Measurements from ENCODE around the gene EML4. TPM values are rescaled to one million over a fixed set of nuclear protein-coding genes. Genes with fewer than 3 reads are reported as not detected.
A peak's percentile ranks its signal among the peaks of the same experiment; 100 is the strongest.
"Not testable (repeated sequence)": the region's sequence is repeated elsewhere in the genome, so short reads cannot be mapped to it uniquely, and the experiment has no call there.

Gene EML4
- total and polyA plus RNA-seq, 2 donors (not counting 1 experiment from before 2014, with no cell fraction given): 49.4 to 134 TPM

DNA sequence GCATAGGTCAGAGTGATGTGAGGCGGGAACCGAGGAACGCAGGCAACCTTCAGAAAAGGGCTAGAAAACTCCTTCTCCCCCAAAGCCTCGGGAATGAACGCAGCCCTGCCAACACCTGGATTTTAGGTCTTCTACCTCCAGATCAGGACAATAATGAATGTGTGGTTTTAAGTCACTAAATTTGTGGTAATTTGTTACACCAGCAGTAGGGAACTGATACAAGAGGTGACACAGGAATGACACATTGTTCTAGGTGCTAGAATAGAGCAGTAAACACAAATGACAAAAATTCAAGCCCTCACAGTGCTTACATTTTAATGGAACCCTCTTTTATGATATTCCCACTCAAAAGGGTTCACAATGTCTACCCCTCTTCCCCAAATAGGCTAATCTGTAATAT, 39.2 kb upstream of the EML4 start:
- no CpG with 5 or more reads among the region's 5 CpGs for WGBS (ENCODE audit: insufficient coverage)
- Histone ChIP-seq H2AFZ (ENCODE audit: insufficient read depth, low read depth, low read length, poor library complexity, severe bottlenecking) (no peak overlapping the region), H3K79me2 (ENCODE audit: control insufficient read depth, insufficient read depth, low read length) (peaks cover 7% of the 10 kb centered on the region), H3K36me3 (replicated peaks in 1 of 2; ENCODE audit: control extremely low read depth in 1 of 2, control insufficient read depth in 1 of 2, extremely low read depth in 1 of 2, insufficient read depth in 2 of 2, low read length in 1 of 2) (no peaks in the 10 kb centered on the region), H3K4me3 (ENCODE audit: control extremely low read depth in 1 of 5, extremely low read depth in 1 of 5, insufficient read depth in 1 of 5, low read depth in 2 of 5, low read length in 4 of 5) (no peak overlapping the region), H3K4me1 (ENCODE audit: control insufficient read depth in 2 of 2, insufficient read depth in 2 of 2, low read length in 2 of 2) (peaks cover 75 to 78% of the 10 kb centered on the region in 2 donors), H3K27me3 (replicated peaks in 1 of 4; ENCODE audit: control extremely low read depth in 1 of 4, control insufficient read depth in 3 of 4, insufficient read depth in 4 of 4, low read length in 3 of 4) (no peaks in the 10 kb centered on the region), H3K4me2 (replicated peaks; ENCODE audit: low read depth, low read length, poor library complexity, severe bottlenecking) (peak overlapping the region; percentile 56), H3K9me3 (ENCODE audit: control extremely low read depth in 1 of 3, control insufficient read depth in 2 of 3, insufficient read depth in 1 of 3, low read length in 2 of 3) (no peaks in the 10 kb centered on the region), H4K20me1 (ENCODE audit: control insufficient read depth, insufficient read depth, low read length, poor library complexity, severe bottlenecking) (no peaks in the 10 kb centered on the region), H3K9ac (ENCODE audit: low read length) (no peak overlapping the region), H3K27ac (ENCODE audit: low read length in 2 of 2) (peak overlapping the region in 1 of 2 donors; percentile 11)
- DNase-seq (peak; percentile 48), ATAC-seq (ENCODE audit: low read depth) (no peak)
- Mint-ChIP-seq H3K27ac (peak overlapping the region; percentile 86), H3K4me3 (peak overlapping the region; percentile 74), H3K4me1 (peaks cover 79% of the 10 kb centered on the region), H3K9me3 (ENCODE audit: insufficient read depth) (no peaks in the 10 kb centered on the region), H3K27me3 (no peaks in the 10 kb centered on the region)
- intact Hi-C loops (cut with micrococcal nuclease): no loop called here
- TF ChIP-seq, protein P1, sequence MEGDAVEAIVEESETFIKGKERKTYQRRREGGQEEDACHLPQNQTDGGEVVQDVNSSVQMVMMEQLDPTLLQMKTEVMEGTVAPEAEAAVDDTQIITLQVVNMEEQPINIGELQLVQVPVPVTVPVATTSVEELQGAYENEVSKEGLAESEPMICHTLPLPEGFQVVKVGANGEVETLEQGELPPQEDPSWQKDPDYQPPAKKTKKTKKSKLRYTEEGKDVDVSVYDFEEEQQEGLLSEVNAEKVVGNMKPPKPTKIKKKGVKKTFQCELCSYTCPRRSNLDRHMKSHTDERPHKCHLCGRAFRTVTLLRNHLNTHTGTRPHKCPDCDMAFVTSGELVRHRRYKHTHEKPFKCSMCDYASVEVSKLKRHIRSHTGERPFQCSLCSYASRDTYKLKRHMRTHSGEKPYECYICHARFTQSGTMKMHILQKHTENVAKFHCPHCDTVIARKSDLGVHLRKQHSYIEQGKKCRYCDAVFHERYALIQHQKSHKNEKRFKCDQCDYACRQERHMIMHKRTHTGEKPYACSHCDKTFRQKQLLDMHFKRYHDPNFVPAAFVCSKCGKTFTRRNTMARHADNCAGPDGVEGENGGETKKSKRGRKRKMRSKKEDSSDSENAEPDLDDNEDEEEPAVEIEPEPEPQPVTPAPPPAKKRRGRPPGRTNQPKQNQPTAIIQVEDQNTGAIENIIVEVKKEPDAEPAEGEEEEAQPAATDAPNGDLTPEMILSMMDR (IDR thresholded peaks at IDR 0.05): no peak
- no peak for TF ChIP-seq EZH2 (IDR thresholded peaks at IDR 0.05; ENCODE audit: borderline replicate concordance, insufficient read depth, low read depth, low read length, poor library complexity, severe bottlenecking)
- ChIA-PET POLR2A (interaction anchor here (0.7 to 1.2 kb wide), 2 partner anchors 25 to 28 kb away, joined by 3 read pairs; no protein-coding TSS in a partner anchor), CTCF (interaction anchor here (1.0 to 2.2 kb wide), 3 partner anchors 9 to 30 kb away, joined by 4 to 6 read pairs (median 5); no protein-coding TSS in a partner anchor)

DNA sequence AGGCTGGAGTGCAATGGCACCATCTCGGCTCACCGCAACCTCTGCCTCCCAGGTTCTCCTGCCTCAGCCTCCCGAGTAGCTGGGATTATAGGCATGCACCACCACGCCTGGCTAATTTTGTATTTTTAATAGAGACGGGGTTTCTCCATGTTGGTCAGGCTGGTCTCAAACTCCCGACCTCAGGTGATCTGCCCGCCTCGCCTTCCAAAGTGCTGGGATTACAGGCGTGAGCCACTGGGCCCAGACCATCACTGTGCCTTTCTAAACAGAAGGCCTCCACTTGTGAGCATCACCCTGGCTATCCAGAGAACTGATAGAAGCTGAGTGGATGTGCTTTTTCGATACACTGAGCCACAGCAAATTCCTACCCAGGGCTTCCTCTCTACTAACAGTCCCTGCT, 38.3 kb upstream of the EML4 start:
- H3K27ac Mint-ChIP-seq; H3K27me3 ChIP-seq (replicated peaks in 1 of 4; ENCODE audit: control extremely low read depth in 1 of 4, control insufficient read depth in 3 of 4, insufficient read depth in 4 of 4, low read length in 3 of 4); H3K4me3 ChIP-seq (ENCODE audit: control extremely low read depth in 1 of 5, extremely low read depth in 1 of 5, insufficient read depth in 1 of 5, low read depth in 2 of 5, low read length in 4 of 5); H3K79me2 ChIP-seq (ENCODE audit: control insufficient read depth, insufficient read depth, low read length); H3K36me3 ChIP-seq (replicated peaks in 1 of 2; ENCODE audit: control extremely low read depth in 1 of 2, control insufficient read depth in 1 of 2, extremely low read depth in 1 of 2, insufficient read depth in 2 of 2, low read length in 1 of 2); intact Hi-C loops (cut with micrococcal nuclease); H2AFZ ChIP-seq (ENCODE audit: insufficient read depth, low read depth, low read length, poor library complexity, severe bottlenecking); H3K9ac ChIP-seq (ENCODE audit: low read length); H3K27ac ChIP-seq (ENCODE audit: low read length in 2 of 2); H3K27me3 Mint-ChIP-seq; H3K9me3 Mint-ChIP-seq (ENCODE audit: insufficient read depth); H3K4me2 ChIP-seq (replicated peaks; ENCODE audit: low read depth, low read length, poor library complexity, severe bottlenecking); ATAC-seq (ENCODE audit: low read depth); H3K9me3 ChIP-seq (ENCODE audit: control extremely low read depth in 1 of 3, control insufficient read depth in 2 of 3, insufficient read depth in 1 of 3, low read length in 2 of 3); H4K20me1 ChIP-seq (ENCODE audit: control insufficient read depth, insufficient read depth, low read length, poor library complexity, severe bottlenecking); H3K4me3 Mint-ChIP-seq; DNase-seq: not testable (repeated sequence)
- ChIA-PET POLR2A (interaction anchor here (0.6 kb wide), 1 partner anchor 29 kb away, joined by 4 read pairs; no protein-coding TSS in a partner anchor), CTCF (interaction anchor here (0.6 to 1.0 kb wide), 3 partner anchors 36 to 822 kb away, joined by 3 read pairs; no protein-coding TSS in a partner anchor)
- peaks cover 82% of the 10 kb centered on the region for H3K4me1 Mint-ChIP-seq
- 98% methylated on average over 6 of the region's 10 CpGs for WGBS (ENCODE audit: insufficient coverage)
- H3K4me1 ChIP-seq (ENCODE audit: control insufficient read depth in 2 of 2, insufficient read depth in 2 of 2, low read length in 2 of 2): peaks cover 77 to 79% of the 10 kb centered on the region in 2 donors
